ENCODE measurements around the gene AGTR1. TPM values are rescaled to one million over a fixed set of nuclear protein-coding genes. Genes with fewer than 3 reads are reported as not detected.
"Not testable (repeated sequence)": the region's sequence is repeated elsewhere in the genome, so short reads cannot be mapped to it uniquely, and the experiment has no call there.

Gene AGTR1
- total RNA-seq, 1 donor from 2014 or later, result not detected

- H3K27me3 Mint-ChIP-seq (ENCODE audit: insufficient read depth); H3K4me3 Mint-ChIP-seq; intact Hi-C loops (cut with micrococcal nuclease); H3K27ac Mint-ChIP-seq; DNase-seq (ENCODE audit: low spot score); H3K36me3 Mint-ChIP-seq (ENCODE audit: low read depth); H3K4me1 Mint-ChIP-seq (ENCODE audit: low read depth); H3K9me3 Mint-ChIP-seq: not testable (repeated sequence)
Measured at GRCh38 chr3:148753385-148753784, 55.7 kb downstream of the AGTR1 start.

- intact Hi-C loops (cut with micrococcal nuclease), result no loop called here
- no peak overlapping the region for H3K27ac Mint-ChIP-seq
- no peaks in the 10 kb centered on the region for H3K9me3 Mint-ChIP-seq
- no peak for DNase-seq (ENCODE audit: low spot score)
- no peak overlapping the region for H3K4me3 Mint-ChIP-seq
- H3K36me3 Mint-ChIP-seq (ENCODE audit: low read depth), result no peaks in the 10 kb centered on the region
- no peaks in the 10 kb centered on the region for H3K4me1 Mint-ChIP-seq (ENCODE audit: low read depth)
- H3K27me3 Mint-ChIP-seq (ENCODE audit: insufficient read depth), result no peaks in the 10 kb centered on the region
Measured at GRCh38 chr3:148755570-148755969, 57.9 kb downstream of the AGTR1 start.

GRCh38 chr3:148756311-148756710 lies 58.6 kb downstream of the AGTR1 start:
- no peaks in the 10 kb centered on the region for H3K27me3 Mint-ChIP-seq (ENCODE audit: insufficient read depth)
- DNase-seq (ENCODE audit: low spot score), result no peak
- H3K4me1 Mint-ChIP-seq (ENCODE audit: low read depth), result no peaks in the 10 kb centered on the region
- no peak overlapping the region for H3K4me3 Mint-ChIP-seq
- intact Hi-C loops (cut with micrococcal nuclease), result no loop called here
- H3K9me3 Mint-ChIP-seq, result no peaks in the 10 kb centered on the region
- H3K27ac Mint-ChIP-seq, result no peak overlapping the region
- H3K36me3 Mint-ChIP-seq (ENCODE audit: low read depth), result no peaks in the 10 kb centered on the region

GRCh38 chr3:148757238-148758215 lies 59.8 kb downstream of the AGTR1 start:
- no peaks in the 10 kb centered on the region for H3K9me3 Mint-ChIP-seq
- intact Hi-C loops (cut with micrococcal nuclease), result no loop called here
- H3K27ac Mint-ChIP-seq, result no peak overlapping the region
- no peaks in the 10 kb centered on the region for H3K4me1 Mint-ChIP-seq (ENCODE audit: low read depth)
- no peak for DNase-seq (ENCODE audit: low spot score)
- H3K4me3 Mint-ChIP-seq, result no peak overlapping the region
- H3K36me3 Mint-ChIP-seq (ENCODE audit: low read depth), result no peaks in the 10 kb centered on the region
- no peaks in the 10 kb centered on the region for H3K27me3 Mint-ChIP-seq (ENCODE audit: insufficient read depth)

- no peak overlapping the region for H3K4me3 Mint-ChIP-seq
Measured at GRCh38 chr3:148758303-148758884, 60.7 kb downstream of the AGTR1 start.

GRCh38 chr3:148759430-148759829 lies 61.7 kb downstream of the AGTR1 start:
- no peaks in the 10 kb centered on the region for H3K9me3 Mint-ChIP-seq
- DNase-seq (ENCODE audit: low spot score), result no peak
- intact Hi-C loops (cut with micrococcal nuclease), result no loop called here
- peaks cover 2% of the 10 kb centered on the region for H3K27me3 Mint-ChIP-seq (ENCODE audit: insufficient read depth)
- no peaks in the 10 kb centered on the region for H3K36me3 Mint-ChIP-seq (ENCODE audit: low read depth)
- no peak overlapping the region for H3K4me3 Mint-ChIP-seq
- H3K4me1 Mint-ChIP-seq (ENCODE audit: low read depth), result no peaks in the 10 kb centered on the region
- no peak overlapping the region for H3K27ac Mint-ChIP-seq

More at GRCh38 chr3:148758303-148758884, 60.7 kb downstream of the AGTR1 start:
- Mint-ChIP-seq H3K27me3 (ENCODE audit: insufficient read depth) (no peaks in the 10 kb centered on the region), H3K36me3 (ENCODE audit: low read depth) (no peaks in the 10 kb centered on the region), H3K9me3 (no peaks in the 10 kb centered on the region), H3K27ac (no peak overlapping the region), H3K4me1 (ENCODE audit: low read depth) (no peaks in the 10 kb centered on the region)
- intact Hi-C loops (cut with micrococcal nuclease), result no loop called here
- DNase-seq (ENCODE audit: low spot score), result no peak

GRCh38 chr3:148763156-148763680 lies 65.5 kb downstream of the AGTR1 start:
- intact Hi-C loops (cut with micrococcal nuclease), result no loop called here
- H3K36me3 Mint-ChIP-seq (ENCODE audit: low read depth), result no peaks in the 10 kb centered on the region
- no peak overlapping the region for H3K4me3 Mint-ChIP-seq
- DNase-seq (ENCODE audit: low spot score), result no peak
- H3K9me3 Mint-ChIP-seq, result no peaks in the 10 kb centered on the region
- H3K27ac Mint-ChIP-seq, result no peak overlapping the region
- H3K4me1 Mint-ChIP-seq (ENCODE audit: low read depth), result no peaks in the 10 kb centered on the region
- H3K27me3 Mint-ChIP-seq (ENCODE audit: insufficient read depth), result peaks cover 2% of the 10 kb centered on the region

- DNase-seq (ENCODE audit: low spot score), result no peak
- no peak overlapping the region for H3K27ac Mint-ChIP-seq
- intact Hi-C loops (cut with micrococcal nuclease), result no loop called here
- peaks cover 2% of the 10 kb centered on the region for H3K27me3 Mint-ChIP-seq (ENCODE audit: insufficient read depth)
- H3K4me1 Mint-ChIP-seq (ENCODE audit: low read depth), result no peaks in the 10 kb centered on the region
- no peak overlapping the region for H3K4me3 Mint-ChIP-seq
- no peaks in the 10 kb centered on the region for H3K36me3 Mint-ChIP-seq (ENCODE audit: low read depth)
- H3K9me3 Mint-ChIP-seq, result no peaks in the 10 kb centered on the region
Measured at GRCh38 chr3:148763986-148764935, 66.6 kb downstream of the AGTR1 start.

- Mint-ChIP-seq H3K27me3 (ENCODE audit: insufficient read depth) (no peaks in the 10 kb centered on the region), H3K4me1 (ENCODE audit: low read depth) (no peaks in the 10 kb centered on the region), H3K4me3 (no peak overlapping the region), H3K27ac (no peak overlapping the region), H3K9me3 (no peaks in the 10 kb centered on the region), H3K36me3 (ENCODE audit: low read depth) (no peaks in the 10 kb centered on the region)
- intact Hi-C loops (cut with micrococcal nuclease), result no loop called here
- DNase-seq (ENCODE audit: low spot score), result no peak
Measured at GRCh38 chr3:148772361-148772760, 74.7 kb downstream of the AGTR1 start.

- intact Hi-C loops (cut with micrococcal nuclease), result no loop called here
- no peak for DNase-seq (ENCODE audit: low spot score)
- Mint-ChIP-seq H3K9me3 (no peaks in the 10 kb centered on the region), H3K27ac (no peak overlapping the region), H3K4me3 (no peak overlapping the region), H3K36me3 (ENCODE audit: low read depth) (no peaks in the 10 kb centered on the region), H3K4me1 (ENCODE audit: low read depth) (no peaks in the 10 kb centered on the region), H3K27me3 (ENCODE audit: insufficient read depth) (no peaks in the 10 kb centered on the region)
Measured at GRCh38 chr3:148772835-148773234, 75.1 kb downstream of the AGTR1 start.

GRCh38 chr3:148773805-148774204 lies 76.1 kb downstream of the AGTR1 start:
- H3K4me1 Mint-ChIP-seq (ENCODE audit: low read depth), result no peaks in the 10 kb centered on the region
- no peak for DNase-seq (ENCODE audit: low spot score)
- no peaks in the 10 kb centered on the region for H3K27me3 Mint-ChIP-seq (ENCODE audit: insufficient read depth)
- intact Hi-C loops (cut with micrococcal nuclease), result no loop called here
- H3K36me3 Mint-ChIP-seq (ENCODE audit: low read depth), result no peaks in the 10 kb centered on the region
- no peak overlapping the region for H3K27ac Mint-ChIP-seq
- no peaks in the 10 kb centered on the region for H3K9me3 Mint-ChIP-seq
- no peak overlapping the region for H3K4me3 Mint-ChIP-seq

- Mint-ChIP-seq H3K27ac (no peak overlapping the region), H3K9me3 (no peaks in the 10 kb centered on the region), H3K4me1 (ENCODE audit: low read depth) (no peaks in the 10 kb centered on the region), H3K36me3 (ENCODE audit: low read depth) (no peaks in the 10 kb centered on the region), H3K4me3 (no peak overlapping the region), H3K27me3 (ENCODE audit: insufficient read depth) (no peaks in the 10 kb centered on the region)
- intact Hi-C loops (cut with micrococcal nuclease), result no loop called here
- DNase-seq (ENCODE audit: low spot score), result no peak
Measured at GRCh38 chr3:148778926-148779325, 81.2 kb downstream of the AGTR1 start.
